DOHH2 (cell line): ENCODE results near the gene ALOX12B.

Experiments used
- CTCF ChIP-seq: fragments of 200-600 bp; sonication (generic); IDR thresholded peaks from one replicate; pipeline ENCODE4 v1.5.1; 2014; ENCODE audit warnings: antibody characterized with exemption, mild to moderate bottlenecking, low read depth, low read length; ENCODE audit not compliant: poor library complexity, severe bottlenecking
- EZH2phosphoT487 ChIP-seq: fragments of 200-600 bp; sonication (generic); IDR thresholded peaks from 2 replicates; pipeline ENCODE4 v1.6.1; 2017; ENCODE audit warnings: borderline replicate concordance, mild to moderate bottlenecking, antibody characterized with exemption, low read length, moderate library complexity, mixed read lengths

GRCh38 chr17:8100763-8101162, 13.2 kb upstream of the ALOX12B start:
- TF ChIP-seq CTCF (no peak), EZH2phosphoT487 (no peak)
